Measurements from ENCODE around the gene HYAL3.
A peak's percentile ranks its signal among the peaks of the same experiment; 100 is the strongest.

DNA sequence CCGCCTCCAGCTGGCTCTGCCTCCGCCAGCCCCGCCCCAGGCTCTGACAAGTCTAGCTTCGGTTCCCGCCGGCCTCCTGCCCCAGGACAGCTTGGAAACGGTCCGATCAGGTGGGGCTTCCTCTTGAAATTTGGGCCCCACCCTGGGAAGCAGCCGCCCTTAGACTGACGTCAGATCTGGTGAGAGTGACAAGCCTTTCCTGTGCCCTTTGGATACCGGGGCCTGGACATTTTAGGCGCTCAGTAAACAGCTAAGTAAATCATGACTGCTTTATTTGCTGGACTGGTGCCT, 378 bp upstream of the HYAL3 start:
- TF ChIP-seq, protein P1, sequence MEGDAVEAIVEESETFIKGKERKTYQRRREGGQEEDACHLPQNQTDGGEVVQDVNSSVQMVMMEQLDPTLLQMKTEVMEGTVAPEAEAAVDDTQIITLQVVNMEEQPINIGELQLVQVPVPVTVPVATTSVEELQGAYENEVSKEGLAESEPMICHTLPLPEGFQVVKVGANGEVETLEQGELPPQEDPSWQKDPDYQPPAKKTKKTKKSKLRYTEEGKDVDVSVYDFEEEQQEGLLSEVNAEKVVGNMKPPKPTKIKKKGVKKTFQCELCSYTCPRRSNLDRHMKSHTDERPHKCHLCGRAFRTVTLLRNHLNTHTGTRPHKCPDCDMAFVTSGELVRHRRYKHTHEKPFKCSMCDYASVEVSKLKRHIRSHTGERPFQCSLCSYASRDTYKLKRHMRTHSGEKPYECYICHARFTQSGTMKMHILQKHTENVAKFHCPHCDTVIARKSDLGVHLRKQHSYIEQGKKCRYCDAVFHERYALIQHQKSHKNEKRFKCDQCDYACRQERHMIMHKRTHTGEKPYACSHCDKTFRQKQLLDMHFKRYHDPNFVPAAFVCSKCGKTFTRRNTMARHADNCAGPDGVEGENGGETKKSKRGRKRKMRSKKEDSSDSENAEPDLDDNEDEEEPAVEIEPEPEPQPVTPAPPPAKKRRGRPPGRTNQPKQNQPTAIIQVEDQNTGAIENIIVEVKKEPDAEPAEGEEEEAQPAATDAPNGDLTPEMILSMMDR (IDR thresholded peaks at IDR 0.05): no peak
- TF ChIP-seq POLR2A (IDR thresholded peaks at IDR 0.05): peak; percentile 30

Measured in prostate gland (tissue), 2 donors.